Stimulated activated CD8-positive, alpha-beta memory T cell treated with anti-CD3 and anti-CD28 coated beads, Interleukin-7, amount 100 ng/mL, for 24 hours (primary cell): ENCODE results near the gene RASA3.

Source experiments
- DNase-seq: peaks from one replicate; pipeline ENCODE4 v3.0.0-alpha.2; 2020; ENCODE audit warnings: low read depth

Gene RASA3

DNA sequence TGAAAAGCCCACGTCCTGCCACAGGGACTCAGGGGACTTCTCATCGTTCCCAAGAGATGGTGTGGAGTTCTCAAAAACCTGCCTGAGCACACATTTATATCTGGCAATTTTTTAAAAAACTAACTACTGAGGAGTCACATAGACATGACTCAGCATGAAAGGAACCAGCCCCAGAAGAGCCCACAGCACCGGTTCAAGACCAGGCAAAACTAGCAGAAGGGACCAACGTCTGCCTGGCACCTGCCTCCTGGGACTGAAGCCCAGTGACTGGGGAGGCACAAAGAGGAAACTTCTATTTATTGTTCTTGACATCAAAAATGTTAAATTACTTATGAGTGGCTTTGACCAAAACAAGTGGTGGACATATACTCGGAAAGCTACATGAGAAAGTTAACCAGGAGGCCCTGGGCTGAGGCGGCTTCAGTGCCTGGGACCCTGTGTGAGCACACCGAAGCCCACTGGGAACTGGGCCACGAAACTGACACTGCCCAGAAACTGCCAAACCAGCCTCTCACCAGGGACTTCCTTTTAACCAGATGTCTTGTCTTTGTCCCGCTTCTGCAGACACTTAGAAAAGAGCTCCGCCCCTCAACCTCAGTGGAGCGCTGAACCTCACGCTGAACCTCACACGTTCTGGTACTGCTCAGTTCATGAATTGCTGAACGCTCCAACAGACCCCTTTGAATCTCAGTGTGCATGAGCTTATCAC is 184.2 kb downstream of the RASA3 start:
- DNase-seq = no peak

DNA sequence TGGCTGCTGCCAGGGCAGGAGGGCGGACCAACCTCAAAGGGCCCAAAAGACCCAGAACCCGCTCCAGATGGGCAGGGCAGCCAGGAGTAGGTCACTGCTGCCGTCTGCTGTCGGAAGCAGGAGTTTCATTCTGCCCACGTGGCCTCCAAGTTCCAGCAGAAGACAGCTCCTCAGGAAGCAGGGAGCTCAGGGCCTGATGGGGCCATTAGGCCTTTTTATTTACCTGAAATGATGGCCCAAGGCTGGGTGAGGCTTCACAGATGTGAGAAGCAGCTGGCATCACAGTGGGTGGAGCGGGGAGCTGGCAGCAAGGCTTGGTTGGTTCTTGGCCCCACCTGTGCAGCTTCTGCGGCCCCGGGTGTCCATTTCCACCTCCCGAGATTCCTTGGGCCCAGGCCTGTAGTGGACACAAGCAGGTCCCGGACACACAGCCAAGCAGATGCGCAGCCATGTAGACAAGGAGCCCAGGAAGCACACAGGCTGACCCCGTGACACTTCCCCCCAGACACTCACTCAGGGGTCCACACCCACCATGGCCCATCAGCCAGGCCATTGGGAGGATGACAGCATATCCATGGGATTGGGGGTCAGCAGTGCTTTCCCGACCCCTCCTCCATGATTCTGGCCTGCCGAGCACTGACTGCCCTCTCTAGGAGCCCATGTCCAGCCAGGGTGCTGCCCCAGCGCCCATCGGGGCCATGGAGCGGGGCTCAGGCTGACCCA is 185.0 kb downstream of the RASA3 start:
- no peak for DNase-seq

DNA sequence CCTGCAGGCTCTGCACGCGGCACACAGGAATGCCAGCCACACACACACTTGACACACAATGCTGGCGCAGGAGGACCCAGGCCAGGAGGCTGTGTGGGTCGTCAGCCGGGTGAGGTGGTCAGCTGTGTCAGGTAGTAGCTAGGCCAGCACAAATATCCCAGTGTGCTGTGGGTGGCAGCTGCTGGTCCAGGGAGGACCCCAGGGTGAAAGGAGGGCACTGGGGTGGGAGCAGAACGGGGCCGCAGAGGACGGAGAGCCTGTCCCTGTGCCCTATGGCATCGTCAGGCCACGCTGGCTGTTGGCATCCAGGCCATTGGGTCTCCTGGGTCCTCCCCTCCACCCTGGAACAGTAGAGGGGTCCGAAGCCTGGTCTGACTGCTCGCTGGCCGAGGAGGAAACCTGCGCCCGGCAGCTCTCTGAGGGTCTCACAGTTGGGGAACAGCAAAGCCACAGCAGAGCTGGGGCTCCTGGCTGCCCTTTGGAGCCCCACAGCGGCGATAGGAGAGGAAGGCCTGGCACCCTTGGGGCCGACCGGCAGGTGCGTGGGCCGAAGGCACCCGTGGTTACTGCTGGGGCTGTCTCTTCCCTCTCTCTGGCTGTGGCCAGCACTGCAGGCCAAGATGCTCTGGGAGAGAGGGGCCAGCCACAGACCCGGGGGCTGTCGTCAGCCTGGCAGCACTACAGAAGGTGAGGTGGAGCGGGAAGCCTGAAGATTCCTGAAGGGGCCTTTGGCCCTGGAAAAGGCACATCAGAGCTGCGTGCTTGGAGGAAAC is 185.8 kb downstream of the RASA3 start:
- no peak for DNase-seq

DNA sequence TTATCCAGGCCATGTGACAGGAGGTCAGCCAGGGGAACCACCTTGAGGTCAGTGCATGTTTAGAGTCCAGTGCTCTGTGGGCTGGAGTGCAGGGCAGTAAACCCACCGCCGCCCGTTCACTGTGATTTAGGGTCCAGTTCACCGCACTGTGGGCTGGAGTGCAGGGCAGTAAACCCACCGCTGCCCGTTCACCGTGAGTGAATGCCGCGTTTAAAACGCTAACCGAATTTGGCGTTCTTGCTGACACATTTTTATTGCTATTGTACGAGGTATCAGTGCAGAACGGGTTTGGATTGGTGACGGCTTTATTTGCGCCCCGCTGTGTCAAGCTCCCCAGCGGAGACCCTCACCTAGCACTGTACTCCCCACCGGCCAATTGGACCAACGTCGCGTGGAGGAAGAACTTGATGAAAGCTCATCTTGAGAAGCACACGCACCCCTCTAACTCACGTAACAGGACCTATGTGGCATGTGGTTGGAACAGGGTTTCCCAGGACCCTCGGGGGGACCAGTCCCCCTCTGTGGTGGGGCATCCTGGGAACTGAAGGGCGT is 186.5 kb downstream of the RASA3 start:
- DNase-seq = no peak

DNA sequence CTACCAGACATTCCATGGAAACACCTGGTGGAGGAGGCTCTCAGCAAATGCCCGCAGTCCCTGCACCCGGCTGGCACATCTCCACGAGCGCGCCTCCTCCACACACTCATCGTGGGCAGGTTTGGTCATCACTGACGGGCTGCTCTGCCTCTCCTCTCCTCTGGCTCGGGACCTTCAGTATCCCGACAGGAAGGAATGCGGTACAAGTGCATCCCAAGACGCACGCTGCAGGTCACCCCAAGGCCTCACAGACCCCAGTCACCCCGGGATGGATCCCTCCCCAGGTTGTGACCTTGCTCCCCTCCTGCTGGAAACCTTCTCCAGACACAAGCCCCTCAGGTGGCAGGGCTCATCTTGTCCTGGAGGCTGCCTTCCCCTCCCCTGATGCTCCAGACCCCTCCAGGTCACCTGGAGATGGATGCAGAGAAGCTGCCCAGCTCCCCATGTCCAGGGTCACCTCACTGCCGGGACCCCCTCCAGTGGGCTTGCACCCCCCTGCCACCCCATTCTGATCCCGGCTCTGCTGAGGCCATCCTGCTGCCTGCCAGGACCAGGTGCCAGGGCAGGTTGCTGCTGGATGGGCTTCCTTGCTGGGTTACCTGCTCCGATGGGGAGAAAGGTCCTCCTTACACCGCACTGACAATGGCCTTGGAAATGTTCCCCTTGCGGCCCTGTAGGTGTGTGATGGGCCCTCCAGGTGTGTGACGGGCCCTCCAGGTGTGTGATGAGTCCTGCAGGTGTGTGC is 188.4 kb downstream of the RASA3 start:
- DNase-seq = no peak

DNA sequence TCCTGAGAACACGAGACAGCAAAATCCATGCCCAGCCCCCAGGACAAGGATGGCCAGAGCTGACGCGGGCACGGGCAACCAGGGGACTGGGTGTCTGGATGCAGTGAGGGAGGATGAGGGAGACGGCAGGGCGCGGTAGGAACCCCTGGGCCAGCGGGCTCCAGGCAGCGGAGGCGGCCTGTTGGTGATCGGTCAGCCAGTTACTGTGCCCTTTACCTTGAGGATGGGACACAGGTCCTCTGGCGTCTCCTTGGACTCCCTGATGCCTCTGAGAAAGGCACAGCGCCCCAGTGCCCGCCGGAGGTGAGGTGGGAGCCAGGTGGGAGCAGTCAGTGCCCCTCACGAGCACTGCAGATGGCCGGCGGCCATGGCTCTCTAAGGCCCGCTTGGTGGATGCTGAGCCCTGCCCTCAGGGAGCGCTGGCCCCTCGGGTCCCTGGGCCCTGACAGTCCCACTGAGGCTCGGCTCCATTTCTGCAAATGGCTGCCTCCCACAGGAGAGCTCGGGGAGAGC is 189.8 kb downstream of the RASA3 start:
- DNase-seq = no peak

DNA sequence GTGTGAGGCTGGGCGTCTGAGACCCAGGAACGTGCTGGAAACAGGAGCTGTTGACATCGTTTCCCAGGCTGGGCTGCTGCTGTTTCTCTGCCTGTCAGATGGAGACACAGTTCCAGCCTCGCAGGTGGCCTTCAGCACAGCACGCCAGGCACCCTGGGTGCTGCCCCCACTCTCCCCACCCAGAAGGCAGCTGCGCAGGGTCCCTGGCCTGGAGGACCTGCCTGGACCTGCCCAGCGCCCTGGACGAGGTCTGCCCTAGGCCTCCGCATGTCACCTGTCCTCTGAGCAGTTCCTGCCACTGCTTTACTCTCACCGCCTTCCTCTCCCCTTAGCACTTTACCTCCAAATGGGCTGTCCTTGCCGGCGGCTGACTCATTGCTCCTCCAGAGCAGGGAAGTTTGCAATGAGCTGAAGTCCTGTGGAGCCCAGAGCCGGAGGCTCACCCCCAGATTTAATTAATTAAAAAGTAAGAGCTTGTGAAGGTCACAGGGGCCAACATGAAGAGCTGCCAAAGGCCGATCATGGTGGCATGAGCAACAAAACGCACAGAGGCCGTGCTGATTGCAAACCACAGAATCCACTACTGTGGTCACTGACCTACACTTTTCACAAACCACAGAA is 190.7 kb downstream of the RASA3 start:
- no peak for DNase-seq

DNA sequence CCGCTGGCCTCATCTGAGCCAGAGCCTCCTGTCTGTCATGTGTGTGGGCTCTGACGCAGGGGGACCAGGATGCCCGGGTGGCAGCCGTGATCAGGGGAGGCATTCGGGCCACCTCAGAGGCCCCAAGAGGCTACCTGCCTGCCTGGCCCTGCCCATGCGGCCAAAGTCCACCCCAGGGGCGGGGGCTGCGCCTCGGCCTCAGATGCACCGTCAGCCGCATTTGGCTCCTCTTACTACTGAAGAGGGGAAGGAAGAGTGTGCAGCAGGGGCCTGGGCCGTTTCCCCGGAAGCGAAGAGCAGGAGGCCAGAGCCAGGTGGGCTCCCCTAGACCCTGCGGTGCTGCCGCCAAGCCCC is 192.5 kb downstream of the RASA3 start:
- DNase-seq = no peak

DNA sequence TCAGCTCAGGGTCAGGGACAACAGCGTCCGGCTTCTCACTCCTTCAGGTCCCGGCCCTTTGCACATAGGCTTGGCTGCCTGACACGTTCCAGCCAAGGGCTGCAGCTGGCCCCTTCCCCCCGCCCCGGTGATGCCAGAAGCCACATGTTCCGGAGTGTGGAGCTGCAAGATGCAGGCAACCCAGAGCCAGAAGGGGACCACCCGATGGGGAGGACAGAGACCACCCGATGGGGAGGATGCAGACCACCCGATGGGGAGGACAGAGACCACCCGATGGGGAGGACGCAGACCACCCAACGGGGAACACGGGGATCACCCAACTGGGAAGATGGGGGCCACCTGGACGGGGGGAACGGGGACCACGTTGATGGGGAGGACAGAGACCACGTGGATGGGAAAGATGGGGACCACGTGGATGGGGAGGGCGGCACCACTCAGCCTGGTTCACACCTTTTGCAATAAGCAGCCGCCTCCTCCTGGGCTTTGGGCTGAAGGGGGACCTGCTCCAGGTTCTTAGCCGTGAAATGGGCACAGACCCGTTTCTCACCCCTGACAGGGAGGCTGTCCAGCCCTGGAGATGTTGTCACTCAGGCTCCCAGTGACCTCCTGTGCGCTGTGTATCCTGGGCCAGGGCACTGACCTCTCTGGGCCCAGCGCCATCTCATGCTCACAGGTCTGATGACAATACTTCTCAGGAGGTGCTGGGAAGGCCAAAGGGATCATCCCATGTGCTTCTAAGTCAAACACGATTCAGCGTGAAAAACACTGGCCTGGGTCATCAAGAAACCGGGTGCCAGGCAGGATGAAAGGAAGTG is 193.1 kb downstream of the RASA3 start:
- DNase-seq = no peak

DNA sequence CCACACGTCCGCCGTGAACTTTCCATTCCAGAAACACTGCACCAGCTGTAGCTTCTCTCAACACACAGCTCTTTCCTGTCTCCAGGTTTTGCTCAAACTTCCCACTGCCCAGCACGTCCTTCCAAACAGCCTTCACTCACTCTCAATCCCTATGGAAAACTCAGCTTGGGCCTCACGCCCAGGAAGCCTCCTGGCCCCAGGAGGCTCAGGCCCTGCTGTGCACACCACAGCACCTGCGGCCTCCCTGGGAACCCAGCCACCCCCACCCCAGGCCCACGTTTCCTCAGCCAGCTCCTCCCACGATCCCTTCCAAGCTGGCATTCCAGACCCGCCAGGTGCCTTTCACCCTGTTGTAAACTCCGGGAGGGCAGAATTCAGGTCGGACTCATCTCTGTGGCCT is 193.7 kb downstream of the RASA3 start:
- no peak for DNase-seq

DNA sequence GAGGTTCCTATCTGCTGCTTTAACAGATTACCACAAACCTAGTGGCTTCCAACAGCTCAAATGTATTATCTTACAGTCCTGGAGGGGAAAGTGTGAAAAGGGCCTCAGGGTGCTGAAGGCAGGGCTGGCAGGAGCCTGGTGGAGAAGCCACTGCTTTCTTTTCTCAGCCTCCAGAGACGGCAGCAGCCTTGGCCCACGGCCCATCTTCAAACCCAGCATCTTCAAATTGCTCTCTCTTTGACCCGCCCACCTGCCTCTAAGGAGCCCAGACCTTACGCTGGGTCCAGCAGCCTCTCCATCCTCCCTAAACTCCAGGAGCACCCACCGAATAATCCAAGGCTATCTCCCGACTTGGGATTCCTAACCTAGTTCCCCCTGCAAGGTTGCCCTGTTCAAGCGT is 194.2 kb downstream of the RASA3 start:
- DNase-seq = no peak

DNA sequence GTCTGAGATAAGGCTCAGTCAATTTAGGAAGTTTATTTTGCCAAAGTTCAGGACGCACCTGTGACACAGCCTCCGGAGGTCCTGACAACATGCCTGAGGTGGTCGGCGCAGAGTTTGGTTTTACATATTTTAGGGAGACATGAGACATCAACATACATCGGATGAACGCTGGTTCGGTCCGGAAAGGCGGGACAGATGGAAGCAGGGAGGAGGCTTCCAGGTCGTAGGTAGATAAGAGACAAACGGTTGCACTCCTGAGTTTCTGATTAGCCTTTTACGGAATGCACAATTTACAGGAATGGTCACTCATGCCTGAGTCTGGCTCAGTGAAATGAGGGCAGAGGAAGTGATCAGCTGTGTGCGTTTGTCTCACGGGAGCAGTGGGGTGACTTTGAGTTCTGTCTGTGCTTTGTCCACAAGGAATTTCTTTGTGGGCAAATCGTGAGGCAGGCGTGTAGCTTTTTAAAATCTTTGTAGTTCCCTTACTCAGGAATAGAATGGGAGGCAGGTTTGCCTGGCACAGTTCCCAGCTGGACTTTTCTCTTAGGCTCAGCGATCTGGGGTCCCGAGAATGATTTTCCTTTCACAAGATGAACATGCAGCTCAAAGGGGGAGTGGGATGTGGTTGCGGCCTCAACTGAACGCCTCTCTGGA is 194.8 kb downstream of the RASA3 start:
- no peak for DNase-seq

DNA sequence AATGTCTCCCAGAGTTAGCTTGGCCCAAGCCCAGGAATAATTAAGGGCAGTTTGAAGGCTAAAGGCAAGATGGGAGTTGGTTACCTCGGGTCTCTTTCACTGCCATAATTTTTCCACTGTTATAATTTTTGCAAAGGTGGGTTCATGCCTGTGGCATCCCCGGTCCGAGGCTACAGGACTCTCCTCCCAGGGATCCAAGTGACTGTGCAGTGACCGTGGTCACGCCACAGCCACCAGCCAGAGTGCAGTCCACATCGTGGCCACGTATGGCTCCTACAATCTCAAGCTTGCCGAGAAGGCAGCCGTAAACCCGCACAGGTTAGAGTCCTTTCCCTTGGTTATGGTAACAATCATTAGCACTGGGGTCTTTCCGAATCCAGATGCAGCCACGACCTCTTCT is 195.3 kb downstream of the RASA3 start:
- no peak for DNase-seq

DNA sequence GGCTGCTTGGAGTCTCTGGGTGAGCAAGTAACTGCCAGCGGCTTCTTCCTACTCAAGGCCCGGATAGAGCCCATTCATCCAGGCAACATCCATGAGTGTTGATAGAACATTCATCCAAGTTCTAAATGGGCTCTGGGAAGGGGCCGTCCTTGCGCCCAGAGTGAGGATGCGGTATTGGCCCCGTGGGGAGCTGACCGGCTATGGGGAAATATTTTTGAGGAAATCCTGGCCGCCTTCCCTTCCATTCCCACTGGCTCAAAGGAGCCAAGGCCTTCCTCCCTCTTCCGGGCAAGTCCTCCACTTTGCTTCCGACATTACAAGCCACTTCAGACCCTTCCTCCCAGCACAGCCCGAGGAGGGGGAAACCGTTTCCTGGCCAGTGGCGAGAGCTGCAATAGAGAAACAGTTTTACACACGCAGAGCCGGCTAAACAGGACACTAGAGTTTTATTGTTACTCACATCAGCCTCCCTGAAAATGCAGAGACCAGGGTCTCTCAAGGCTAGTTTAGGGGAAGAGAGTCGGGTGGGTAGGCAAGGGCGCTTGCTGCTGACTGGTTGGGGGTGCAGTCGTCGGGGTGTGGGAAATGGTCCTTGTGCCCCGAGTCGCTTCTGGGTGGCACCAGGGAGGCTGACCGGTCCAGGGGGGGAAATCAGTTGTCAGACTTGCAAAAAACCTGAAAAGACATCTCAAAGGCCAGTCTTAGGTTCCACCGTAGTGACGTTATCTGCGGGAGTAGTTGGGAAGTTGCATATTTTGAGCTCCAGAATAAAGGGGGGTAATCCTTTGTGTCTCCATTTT is 196.1 kb downstream of the RASA3 start:
- no peak for DNase-seq

DNA sequence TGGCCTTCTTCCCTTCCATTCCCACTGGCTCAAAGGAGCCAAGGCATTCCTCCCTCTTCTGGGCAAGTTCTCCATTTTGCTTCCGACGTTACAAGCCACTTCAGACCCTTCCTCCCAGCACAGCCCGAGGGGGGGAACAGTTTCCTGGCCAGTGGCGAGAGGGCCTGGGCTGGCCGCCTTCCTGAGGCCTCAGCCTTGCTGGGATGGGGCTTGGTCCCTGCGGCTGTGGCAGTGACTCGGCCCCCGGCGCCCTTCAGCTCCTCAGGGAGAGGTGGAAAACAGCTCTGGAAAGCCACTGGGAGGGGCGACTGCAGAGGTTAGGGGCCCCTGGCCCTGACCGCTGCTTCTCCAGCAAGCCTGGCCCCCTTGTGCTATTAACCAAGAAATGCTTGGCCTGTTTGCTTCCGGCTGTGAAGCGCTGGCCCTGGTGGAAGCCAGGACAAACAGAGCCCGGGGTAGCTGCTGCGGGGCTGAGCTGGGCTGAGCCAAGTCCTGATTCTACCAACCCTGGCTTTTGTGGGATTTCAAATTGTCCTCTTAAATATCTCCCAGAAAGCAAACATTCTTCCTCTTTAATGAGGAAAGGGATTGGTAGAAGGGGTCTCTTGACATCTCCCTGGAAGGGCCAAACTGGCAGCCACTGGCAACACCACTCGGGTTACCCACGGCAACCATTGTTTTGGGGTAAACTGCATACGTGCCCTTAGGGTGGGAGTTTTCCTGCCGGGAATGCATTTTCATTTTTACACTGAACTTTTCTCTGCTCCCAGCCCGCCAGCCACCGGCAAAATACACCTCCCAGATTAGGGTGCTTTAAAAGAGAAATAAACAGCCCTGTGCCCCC is 197.2 kb downstream of the RASA3 start:
- DNase-seq = no peak

DNA sequence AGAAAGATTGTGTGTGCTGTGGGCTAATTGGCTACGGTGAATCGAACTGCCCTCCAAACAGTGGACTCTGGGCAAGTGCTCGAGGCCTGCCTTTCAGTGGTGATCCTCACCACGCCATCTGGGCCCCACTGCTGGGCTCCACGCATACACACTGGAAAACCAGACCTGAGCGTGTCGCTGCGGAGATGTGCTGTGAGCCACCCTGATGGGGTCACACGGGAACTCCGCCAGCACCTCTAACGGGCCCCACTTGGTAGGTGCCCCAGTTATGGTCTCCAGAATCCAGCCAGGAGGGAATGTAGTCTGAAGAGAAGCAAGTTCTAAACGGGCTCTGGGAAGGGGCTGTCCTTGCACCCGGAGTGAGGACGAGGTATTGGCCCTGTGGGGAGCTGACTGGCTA is 197.8 kb downstream of the RASA3 start:
- DNase-seq = no peak

DNA sequence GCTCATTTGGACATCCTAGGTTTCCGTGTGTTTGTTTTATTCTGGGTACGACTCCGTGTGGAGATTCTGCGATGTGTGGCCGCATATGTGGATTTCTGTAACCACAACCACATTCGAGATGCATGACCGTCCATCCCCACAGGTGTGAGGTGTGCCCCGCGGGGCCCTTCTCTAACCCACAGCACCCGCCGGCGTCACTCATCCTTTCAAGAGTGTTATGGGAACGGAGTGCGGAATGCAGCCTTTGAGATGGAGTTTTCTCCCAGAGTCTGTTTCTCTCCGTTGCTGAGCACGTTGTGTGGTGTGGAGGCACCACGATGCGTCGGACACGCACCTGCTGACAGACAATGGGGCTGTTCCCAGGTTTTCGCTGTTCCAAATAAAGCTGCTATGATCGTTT is 198.5 kb downstream of the RASA3 start:
- DNase-seq = no peak

DNA sequence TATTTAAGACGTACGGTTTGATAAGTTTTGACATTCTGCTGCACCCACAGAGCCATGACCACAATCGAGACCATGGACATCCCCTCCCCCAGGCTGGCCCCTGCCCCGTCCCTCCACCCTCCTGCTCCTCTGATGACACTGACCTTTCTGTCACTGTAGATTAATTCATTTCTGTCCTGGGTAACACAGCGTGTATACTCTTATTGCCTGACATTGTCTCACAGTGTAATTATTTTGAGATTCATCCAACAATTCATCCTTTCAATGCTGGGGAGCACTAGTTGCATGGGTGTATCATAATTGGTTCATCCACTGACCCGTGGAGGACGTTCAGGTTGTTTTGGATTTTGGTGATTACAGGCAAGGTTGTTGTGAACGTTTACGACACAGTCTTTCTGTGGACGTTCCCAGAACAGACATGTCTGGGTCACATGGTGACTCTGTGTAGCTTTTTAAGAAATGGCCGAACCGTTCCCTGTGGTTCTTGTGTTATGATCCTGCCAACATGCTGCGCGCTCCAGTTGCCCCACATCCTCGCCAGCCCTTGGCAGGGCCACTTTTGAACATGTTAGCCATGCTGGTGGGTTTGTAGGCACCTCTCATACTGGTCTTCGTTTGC is 200.5 kb downstream of the RASA3 start:
- DNase-seq = no peak
